SK-N-SH treated with all-trans-retinoic acid at 6 μM for 48 hours (cell line): Measurements from ENCODE around the gene FGF18.

Experiments
- ARNTL ChIP-seq: fragments of 450-650 bp; formaldehyde crosslinking; IDR thresholded peaks from 2 replicates; pipeline ENCODE4 v1.5.0; 2020; ENCODE audit warnings: low read depth, mild to moderate bottlenecking, moderate library complexity, borderline replicate concordance
- BACH2 ChIP-seq: fragments of 250-450 bp; sonication (Bioruptor Pico); IDR thresholded peaks from 2 replicates; pipeline ENCODE4 v1.9.0; 2021; ENCODE audit warnings: mild to moderate bottlenecking, borderline replicate concordance
- GLIS3 ChIP-seq: fragments of 250-450 bp; sonication (Bioruptor Pico); IDR thresholded peaks from 2 replicates; pipeline ENCODE4 v1.5.0; 2020; ENCODE audit warnings: mild to moderate bottlenecking, moderate library complexity
- OSR1 ChIP-seq: fragments of 250-450 bp; sonication (Bioruptor Pico); IDR thresholded peaks from 2 replicates; pipeline ENCODE4 v1.8.0; 2022; ENCODE audit warnings: moderate library complexity, mild to moderate bottlenecking, inconsistent platforms
- PPARA ChIP-seq: fragments of 250-450 bp; sonication (Bioruptor Pico); IDR thresholded peaks from 2 replicates; pipeline ENCODE4 v1.5.0; 2020; ENCODE audit warnings: mild to moderate bottlenecking, borderline replicate concordance
- RARB ChIP-seq: fragments of 250-450 bp; sonication (Bioruptor Pico); IDR thresholded peaks from 2 replicates; pipeline ENCODE4 v1.8.0; 2021; ENCODE audit warnings: mild to moderate bottlenecking, moderate library complexity
- SNAI2 ChIP-seq: fragments of 250-450 bp; sonication (Bioruptor Pico); IDR thresholded peaks from 2 replicates; pipeline ENCODE4 v1.5.0; 2020; ENCODE audit warnings: mild to moderate bottlenecking, moderate library complexity
- ZC3H10 ChIP-seq: fragments of 250-450 bp; sonication (Bioruptor Pico); IDR thresholded peaks from 2 replicates; pipeline ENCODE4 v1.5.1; 2021; ENCODE audit warnings: mild to moderate bottlenecking, moderate library complexity
- ZFP3 ChIP-seq: fragments of 250-450 bp; sonication (Bioruptor Pico); IDR thresholded peaks from 2 replicates; pipeline ENCODE4 v1.5.0; 2020; ENCODE audit warnings: mild to moderate bottlenecking, moderate library complexity
- ZFP30 ChIP-seq: fragments of 450-650 bp; formaldehyde crosslinking; IDR thresholded peaks from 2 replicates; pipeline ENCODE4 v1.5.0; 2022; ENCODE audit warnings: mild to moderate bottlenecking, moderate library complexity
- ZNF70 ChIP-seq: fragments of 450-650 bp; formaldehyde crosslinking; IDR thresholded peaks from 2 replicates; pipeline ENCODE4 v1.5.0; 2020; ENCODE audit warnings: mild to moderate bottlenecking, moderate library complexity
- TF ChIP-seq, protein P1 (sequence below): fragments of 250-450 bp; sonication (Bioruptor Pico); IDR thresholded peaks from 2 replicates; pipeline ENCODE4 v1.8.0; 2020; ENCODE audit warnings: mild to moderate bottlenecking, moderate library complexity, borderline replicate concordance
- TF ChIP-seq, protein P2 (sequence below): fragments of 250-450 bp; sonication (Bioruptor Pico); IDR thresholded peaks from 2 replicates; pipeline ENCODE4 v1.5.1; 2020; ENCODE audit warnings: low read depth, mild to moderate bottlenecking, moderate library complexity

DNA sequence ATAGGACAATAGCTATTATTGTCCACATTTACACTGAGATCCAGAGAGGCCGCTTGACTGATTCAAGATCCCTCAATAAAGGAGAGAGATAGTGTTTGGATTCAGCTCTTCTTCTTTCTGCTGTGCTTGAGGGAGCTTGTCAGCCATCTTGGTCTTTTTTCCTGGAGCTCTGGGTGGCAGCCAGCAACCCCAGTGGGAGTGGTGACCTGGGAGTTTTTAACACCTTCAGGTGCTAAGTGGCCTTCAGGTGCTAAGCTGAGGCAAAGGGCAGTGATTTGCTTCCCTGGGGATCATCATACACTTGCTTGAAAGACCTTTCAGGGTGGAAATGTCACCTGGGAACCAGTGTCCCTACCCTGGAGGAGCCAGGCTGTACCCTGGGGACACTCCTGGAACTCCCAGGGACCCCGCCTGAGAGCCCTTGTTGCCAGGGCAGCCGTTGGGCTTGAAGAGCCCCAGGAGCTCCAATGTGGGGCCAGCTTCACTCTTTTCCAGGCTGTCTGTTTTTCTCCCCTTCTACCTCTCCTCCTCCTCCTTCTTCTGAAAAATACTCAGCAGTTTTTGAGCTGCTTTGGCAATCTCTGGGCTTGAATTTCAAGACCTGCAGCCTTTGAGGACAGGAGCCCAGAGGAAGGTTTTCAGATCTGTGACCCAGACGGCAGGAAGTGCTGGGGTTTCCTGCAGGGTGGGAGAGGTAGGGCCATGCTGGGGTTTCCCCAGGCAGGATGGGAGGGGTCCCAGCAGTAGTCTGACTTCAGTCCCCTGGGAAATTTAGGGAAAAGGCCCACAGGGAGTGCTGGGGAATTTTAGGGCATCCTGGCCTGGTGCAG, 59.7 kb downstream of the FGF18 start:
- TF ChIP-seq BACH2 (CRISPR knock-in tag) (no peak), GLIS3 (no peak), RARB (CRISPR knock-in tag) (no peak), ZFP30 (no peak), ZC3H10 (CRISPR knock-in tag) (no peak), SNAI2 (CRISPR knock-in tag) (no peak), PPARA (CRISPR knock-in tag) (no peak), ZFP3 (CRISPR knock-in tag) (no peak), ARNTL (no peak), ZNF70 (CRISPR knock-in tag) (no peak), OSR1 (CRISPR knock-in tag) (no peak)
- TF ChIP-seq, protein P1, sequence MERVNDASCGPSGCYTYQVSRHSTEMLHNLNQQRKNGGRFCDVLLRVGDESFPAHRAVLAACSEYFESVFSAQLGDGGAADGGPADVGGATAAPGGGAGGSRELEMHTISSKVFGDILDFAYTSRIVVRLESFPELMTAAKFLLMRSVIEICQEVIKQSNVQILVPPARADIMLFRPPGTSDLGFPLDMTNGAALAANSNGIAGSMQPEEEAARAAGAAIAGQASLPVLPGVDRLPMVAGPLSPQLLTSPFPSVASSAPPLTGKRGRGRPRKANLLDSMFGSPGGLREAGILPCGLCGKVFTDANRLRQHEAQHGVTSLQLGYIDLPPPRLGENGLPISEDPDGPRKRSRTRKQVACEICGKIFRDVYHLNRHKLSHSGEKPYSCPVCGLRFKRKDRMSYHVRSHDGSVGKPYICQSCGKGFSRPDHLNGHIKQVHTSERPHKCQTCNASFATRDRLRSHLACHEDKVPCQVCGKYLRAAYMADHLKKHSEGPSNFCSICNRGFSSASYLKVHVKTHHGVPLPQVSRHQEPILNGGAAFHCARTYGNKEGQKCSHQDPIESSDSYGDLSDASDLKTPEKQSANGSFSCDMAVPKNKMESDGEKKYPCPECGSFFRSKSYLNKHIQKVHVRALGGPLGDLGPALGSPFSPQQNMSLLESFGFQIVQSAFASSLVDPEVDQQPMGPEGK (CRISPR knock-in tag): no peak
- TF ChIP-seq, protein P2, sequence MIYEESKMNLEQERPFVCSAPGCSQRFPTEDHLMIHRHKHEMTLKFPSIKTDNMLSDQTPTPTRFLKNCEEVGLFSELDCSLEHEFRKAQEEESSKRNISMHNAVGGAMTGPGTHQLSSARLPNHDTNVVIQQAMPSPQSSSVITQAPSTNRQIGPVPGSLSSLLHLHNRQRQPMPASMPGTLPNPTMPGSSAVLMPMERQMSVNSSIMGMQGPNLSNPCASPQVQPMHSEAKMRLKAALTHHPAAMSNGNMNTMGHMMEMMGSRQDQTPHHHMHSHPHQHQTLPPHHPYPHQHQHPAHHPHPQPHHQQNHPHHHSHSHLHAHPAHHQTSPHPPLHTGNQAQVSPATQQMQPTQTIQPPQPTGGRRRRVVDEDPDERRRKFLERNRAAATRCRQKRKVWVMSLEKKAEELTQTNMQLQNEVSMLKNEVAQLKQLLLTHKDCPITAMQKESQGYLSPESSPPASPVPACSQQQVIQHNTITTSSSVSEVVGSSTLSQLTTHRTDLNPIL (CRISPR knock-in tag): no peak
